Omental fat pad (tissue), 4 donors: Measurements from ENCODE around the gene HMX1. TPM values are rescaled to one million over a fixed set of nuclear protein-coding genes. Genes with fewer than 3 reads are reported as not detected.

Experiments
- ATAC-seq: fragments of 150-250 bp; one replicate; pipeline ENCODE4 v1.9.1; 2016; ENCODE audit warnings: mild to moderate bottlenecking, moderate library complexity; ENCODE audit not compliant: low FRiP score
- DNase-seq: peaks from one replicate; pipeline ENCODE4 v3.0.0-alpha.2; 2019; ENCODE audit warnings: low spot score
- total RNA-seq, 4 donors: library from RNA; depleted of rRNA; stranded (reverse); fragments of >200 nt; gene quantifications; one replicate each; pipeline ENCODE4 v1.1.0, GENCODE V29; 2016
- TF ChIP-seq, protein P1 (sequence below), 3 donors: fragments of 450-650 bp; IDR thresholded peaks; one replicate each; pipeline ENCODE4 v1.5.1; 2016 to 2017; ENCODE audit warnings: antibody characterized with exemption in 3 of 3, mild to moderate bottlenecking in 3 of 3, moderate library complexity in 2 of 3

Gene HMX1
- total RNA-seq, 4 donors from 2014 or later, result not detected

DNA sequence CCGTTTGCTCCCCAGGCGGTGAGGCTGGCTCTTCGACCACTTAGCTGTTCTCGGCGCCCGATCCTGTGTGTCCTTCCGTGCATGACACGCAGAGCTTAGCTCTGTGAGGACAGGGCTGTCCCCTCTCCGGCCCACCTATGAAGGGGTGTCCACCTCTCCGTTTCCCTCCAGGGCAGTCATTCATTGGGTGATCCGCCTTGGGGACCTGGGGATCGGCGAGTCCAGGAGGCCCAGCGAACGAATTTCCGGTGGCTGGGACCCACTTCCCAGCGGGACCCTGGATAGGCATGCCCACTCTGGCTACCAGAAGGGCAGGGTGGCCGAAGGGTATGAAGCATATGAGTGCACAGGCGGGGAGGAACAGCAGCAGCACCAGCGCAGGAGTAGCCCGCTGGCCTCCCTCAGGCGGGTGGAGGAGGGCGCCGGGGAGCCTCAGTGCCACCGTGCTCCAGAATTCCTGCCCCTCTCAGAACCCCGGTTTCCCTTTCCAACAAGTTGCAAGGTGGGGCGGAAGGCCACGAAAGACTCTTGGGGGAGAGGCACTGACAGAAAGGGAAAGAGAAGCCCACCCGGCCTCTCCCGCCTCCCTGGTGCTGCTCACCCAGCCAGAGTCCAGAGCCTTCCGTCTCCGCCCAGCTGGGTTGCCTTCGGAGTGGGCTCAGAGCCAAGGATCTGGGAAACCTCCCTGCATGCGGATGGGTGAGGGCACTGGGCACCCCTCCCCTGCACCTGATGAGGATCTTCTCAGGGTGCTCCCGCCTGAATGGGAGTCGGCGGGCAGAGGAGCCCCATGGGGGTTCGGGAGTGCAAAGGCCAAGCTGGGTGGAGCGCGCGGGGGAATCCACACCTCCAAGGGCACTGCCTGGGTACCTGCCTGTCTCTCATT, 8.6 kb downstream of the HMX1 start:
- TF ChIP-seq, protein P1, sequence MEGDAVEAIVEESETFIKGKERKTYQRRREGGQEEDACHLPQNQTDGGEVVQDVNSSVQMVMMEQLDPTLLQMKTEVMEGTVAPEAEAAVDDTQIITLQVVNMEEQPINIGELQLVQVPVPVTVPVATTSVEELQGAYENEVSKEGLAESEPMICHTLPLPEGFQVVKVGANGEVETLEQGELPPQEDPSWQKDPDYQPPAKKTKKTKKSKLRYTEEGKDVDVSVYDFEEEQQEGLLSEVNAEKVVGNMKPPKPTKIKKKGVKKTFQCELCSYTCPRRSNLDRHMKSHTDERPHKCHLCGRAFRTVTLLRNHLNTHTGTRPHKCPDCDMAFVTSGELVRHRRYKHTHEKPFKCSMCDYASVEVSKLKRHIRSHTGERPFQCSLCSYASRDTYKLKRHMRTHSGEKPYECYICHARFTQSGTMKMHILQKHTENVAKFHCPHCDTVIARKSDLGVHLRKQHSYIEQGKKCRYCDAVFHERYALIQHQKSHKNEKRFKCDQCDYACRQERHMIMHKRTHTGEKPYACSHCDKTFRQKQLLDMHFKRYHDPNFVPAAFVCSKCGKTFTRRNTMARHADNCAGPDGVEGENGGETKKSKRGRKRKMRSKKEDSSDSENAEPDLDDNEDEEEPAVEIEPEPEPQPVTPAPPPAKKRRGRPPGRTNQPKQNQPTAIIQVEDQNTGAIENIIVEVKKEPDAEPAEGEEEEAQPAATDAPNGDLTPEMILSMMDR (IDR thresholded peaks at IDR 0.05), result no peak
- DNase-seq, result no peak
- ATAC-seq, result no peak

DNA sequence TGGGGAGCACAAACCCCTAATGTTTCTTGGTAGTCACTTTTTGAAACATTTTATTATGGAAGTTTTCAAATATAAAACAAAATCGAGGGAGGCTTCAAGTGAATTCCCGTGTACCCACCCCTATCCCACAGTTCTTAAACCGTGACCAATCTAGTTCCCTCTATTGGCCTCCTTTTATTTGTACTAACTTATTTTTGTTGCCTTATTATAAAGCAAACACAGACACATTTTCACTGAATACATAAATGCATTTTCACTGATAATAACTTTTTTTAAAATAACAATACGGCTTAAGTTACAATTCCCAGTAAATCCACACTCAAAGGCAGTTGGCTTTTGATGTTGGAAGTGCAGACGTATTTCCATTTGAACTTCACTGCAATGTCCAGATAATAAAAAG, 9.3 kb downstream of the HMX1 start:
- ATAC-seq, result no peak
- TF ChIP-seq, protein P1 (IDR thresholded peaks at IDR 0.05), result no peak
- DNase-seq, result no peak

DNA sequence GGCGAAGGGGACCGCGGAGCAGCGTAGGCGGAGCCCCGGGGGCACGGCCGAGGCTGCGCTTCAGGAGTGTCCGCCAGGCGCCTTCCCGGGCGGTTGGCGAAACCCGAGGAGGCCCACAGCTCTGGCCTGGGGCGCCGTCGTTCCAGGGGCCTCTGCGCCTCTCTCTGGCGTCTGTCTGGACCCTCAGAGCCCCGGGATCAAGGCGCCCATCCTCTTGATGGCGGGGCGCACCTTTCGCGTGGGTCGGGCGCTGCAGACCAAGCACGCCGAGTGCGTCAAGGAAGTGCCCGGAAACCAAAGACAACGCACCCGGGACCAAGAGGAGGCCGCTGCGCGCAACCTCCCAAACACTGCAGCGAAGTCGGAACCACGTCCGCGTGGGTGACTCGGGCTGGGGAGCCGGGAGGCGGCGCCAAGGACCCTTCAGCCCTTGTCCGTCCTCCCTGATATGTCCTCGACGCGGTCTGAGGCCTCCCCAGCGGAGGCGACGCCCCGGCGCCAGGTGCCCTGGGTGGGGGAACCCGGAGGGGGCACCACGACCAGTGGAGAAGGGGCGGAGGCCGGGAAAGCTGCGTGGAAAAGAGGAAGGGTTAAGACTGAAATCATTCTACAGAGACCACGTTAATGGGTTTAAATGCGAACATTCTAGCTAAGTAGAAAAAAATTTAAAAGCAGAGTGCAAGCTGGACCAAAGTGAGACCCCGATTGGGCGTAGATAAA, 9.9 kb downstream of the HMX1 start:
- TF ChIP-seq, protein P1 (IDR thresholded peaks at IDR 0.05), result no peak
- DNase-seq (no peak), ATAC-seq (no peak)

DNA sequence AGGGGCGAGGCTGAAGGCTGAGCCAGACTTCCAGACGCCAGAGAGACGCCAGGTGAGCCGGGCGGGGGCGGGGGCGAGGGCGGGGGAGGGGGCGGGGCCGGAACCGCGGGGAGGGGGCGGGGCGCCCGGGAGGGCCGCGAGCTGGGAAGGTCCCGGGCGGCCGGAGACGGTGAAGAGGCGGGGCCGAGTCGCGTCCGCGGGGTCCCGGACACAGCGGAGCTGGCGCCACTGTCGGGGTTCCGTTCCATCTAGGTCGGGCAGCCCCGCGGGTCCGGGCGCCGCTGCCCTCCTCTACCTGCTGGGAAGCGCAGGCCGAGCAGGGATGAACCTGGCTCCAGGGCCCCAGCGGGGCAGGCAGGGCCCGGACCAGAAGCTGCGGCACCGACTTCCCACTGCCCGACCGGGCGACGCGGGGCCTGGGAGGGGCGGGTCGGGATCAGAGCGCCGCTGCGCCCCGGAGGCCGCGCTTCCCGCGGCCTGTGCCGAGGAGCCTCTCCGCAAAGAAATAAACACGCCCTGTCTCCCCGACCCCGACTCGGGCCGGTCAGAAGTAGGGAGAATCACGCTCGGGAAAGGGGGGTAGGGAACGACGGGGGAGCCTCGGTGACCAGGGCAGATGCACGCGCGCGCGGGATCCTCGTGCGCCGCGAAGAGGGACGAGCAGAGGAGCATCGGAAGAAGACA, 10.6 kb downstream of the HMX1 start:
- DNase-seq, result no peak

DNA sequence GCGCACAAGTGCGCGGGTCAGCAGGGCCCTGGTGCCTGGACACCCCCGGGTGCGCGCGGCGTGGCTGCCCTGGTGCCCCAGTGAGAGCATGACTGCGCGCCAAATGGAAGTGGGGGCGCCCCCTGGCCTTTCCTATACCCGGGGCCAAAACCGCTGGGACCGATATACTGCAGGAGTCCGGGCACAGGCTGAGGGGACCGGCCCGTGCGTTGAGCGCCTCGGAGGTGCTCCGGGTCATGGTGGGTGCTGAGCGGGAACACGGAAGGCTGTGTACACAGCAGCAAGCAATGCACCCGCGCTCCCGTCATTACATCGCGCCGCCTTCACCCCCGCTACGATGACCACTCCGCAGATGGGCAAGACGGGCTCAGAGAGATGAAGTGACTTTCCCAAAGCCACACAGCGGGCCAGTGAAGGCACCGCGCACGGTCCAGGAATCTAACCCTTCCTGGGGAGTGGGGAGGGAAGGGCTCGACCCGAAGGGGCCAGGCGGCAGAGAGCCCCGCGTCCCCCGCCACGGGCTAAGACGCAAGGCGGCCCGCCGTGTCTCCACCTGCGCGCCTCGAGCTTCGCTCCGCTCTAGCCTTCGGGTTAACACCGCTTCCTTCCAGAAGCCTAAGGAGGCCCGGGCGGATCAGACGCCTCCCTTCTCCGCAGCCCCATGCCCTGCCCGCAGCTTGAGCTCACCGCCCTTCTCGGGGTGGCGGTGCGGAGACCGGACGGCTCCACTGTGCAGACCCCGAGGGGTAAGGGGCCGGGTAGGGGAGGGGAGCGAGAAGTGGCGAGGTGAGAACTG, 11.3 kb downstream of the HMX1 start:
- DNase-seq (no peak), ATAC-seq (no peak)
- TF ChIP-seq, protein P1 (IDR thresholded peaks at IDR 0.05), result no peak

More for the DNA sequence above, 10.6 kb downstream of the HMX1 start:
- no peak for ATAC-seq
- TF ChIP-seq, protein P1 (IDR thresholded peaks at IDR 0.05), result no peak

DNA sequence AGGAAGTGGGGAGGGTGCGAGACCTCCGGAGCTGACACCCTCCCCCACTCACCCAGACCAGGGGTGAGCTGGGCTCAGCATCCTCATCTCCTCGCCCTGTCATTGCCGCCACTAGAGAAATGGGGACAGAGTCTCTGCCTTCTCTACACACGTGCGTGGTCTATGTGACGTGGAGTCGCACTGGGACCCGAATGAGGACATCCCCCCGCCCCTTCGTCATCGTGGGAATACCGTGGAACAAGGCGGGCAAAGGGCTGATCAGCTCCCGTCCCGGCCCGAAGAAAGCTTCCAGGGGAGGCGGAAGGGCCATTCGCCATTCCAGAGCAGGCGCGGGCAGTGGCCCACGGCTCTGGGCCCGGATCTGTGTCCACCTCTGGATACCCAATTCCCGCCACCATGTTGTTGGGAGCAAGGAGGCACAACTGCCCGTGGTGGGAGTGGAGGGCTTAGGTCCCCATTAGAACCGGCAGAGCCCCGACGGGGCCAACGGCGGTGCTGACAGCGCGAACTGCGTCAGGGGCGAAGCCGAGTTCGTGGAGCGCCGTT, 12.0 kb downstream of the HMX1 start:
- TF ChIP-seq, protein P1 (IDR thresholded peaks at IDR 0.05), result no peak
- DNase-seq (no peak), ATAC-seq (no peak)
